Trophoblast cell (in vitro differentiated cells and primary cell): Measurements from ENCODE around the gene ADARB2.

Source experiments
- DNase-seq, 2 donors: peaks; one replicate each; pipeline ENCODE4 v3.0.0-alpha.2; 2016
- H2AFZ ChIP-seq: 2 replicates; pipeline ENCODE4 v1.6.1; 2013; ENCODE audit warnings: low read length, moderate library complexity, mild to moderate bottlenecking; ENCODE audit not compliant: insufficient read depth, poor library complexity
- H2AK5ac ChIP-seq: 2 replicates; pipeline ENCODE4 v1.6.1; 2013; ENCODE audit warnings: mild to moderate bottlenecking, low read length
- H2BK120ac ChIP-seq: 2 replicates; pipeline ENCODE4 v1.6.1; 2013; ENCODE audit warnings: low read length, mild to moderate bottlenecking, moderate library complexity; ENCODE audit not compliant: insufficient read depth, poor library complexity
- H2BK12ac ChIP-seq: 2 replicates; pipeline ENCODE4 v1.6.1; 2013; ENCODE audit warnings: mild to moderate bottlenecking, low read length, moderate library complexity
- H2BK5ac ChIP-seq: 2 replicates; pipeline ENCODE4 v1.6.1; 2013; ENCODE audit warnings: low read length, low read depth, moderate library complexity, mild to moderate bottlenecking; ENCODE audit not compliant: poor library complexity
- H3K14ac ChIP-seq: 2 replicates; pipeline ENCODE4 v1.6.1; 2013; ENCODE audit warnings: mild to moderate bottlenecking, low read length
- H3K18ac ChIP-seq: 2 replicates; pipeline ENCODE4 v1.6.1; 2013; ENCODE audit warnings: mild to moderate bottlenecking, low read length
- H3K23ac ChIP-seq: 2 replicates; pipeline ENCODE4 v1.6.1; 2013; ENCODE audit warnings: low read length
- H3K27ac ChIP-seq: 2 replicates; pipeline ENCODE4 v1.5.1; 2013; ENCODE audit warnings: low read depth, mild to moderate bottlenecking, inconsistent platforms, low read length, moderate library complexity
- H3K27me3 ChIP-seq: 2 replicates; pipeline ENCODE4 v1.6.1; 2013; ENCODE audit warnings: inconsistent platforms, mild to moderate bottlenecking, low read length, moderate library complexity; ENCODE audit not compliant: insufficient read depth
- H3K36me3 ChIP-seq, 2 experiments: 1 replicate in 1 of 2; 2 replicates in 1 of 2; pipeline ENCODE4 v1.6.1; 2013; ENCODE audit warnings: low read length in 2 of 2, mild to moderate bottlenecking in 2 of 2, moderate library complexity in 1 of 2; ENCODE audit not compliant: insufficient read depth in 2 of 2, control insufficient read depth in 1 of 2
- H3K4ac ChIP-seq: 2 replicates; pipeline ENCODE4 v1.6.1; 2013; ENCODE audit warnings: low read depth, mild to moderate bottlenecking, low read length, moderate library complexity
- H3K4me1 ChIP-seq, 2 experiments: 1 replicate in 1 of 2; 2 replicates in 1 of 2; pipeline ENCODE4 v1.6.1; 2013; ENCODE audit warnings: low read length in 2 of 2, mild to moderate bottlenecking in 2 of 2, moderate library complexity in 1 of 2; ENCODE audit not compliant: insufficient read depth in 2 of 2, control insufficient read depth in 1 of 2
- H3K4me2 ChIP-seq: 2 replicates; pipeline ENCODE4 v1.6.1; 2013; ENCODE audit warnings: inconsistent platforms, mild to moderate bottlenecking, low read length, moderate library complexity
- H3K4me3 ChIP-seq: 2 replicates; pipeline ENCODE4 v1.5.1; 2013; ENCODE audit warnings: mild to moderate bottlenecking, low read depth, low read length, inconsistent platforms
- H3K79me1 ChIP-seq: one replicate; pipeline ENCODE4 v1.6.1; 2013; ENCODE audit warnings: low read length
- H3K79me2 ChIP-seq: 2 replicates; pipeline ENCODE4 v1.6.1; 2013; ENCODE audit warnings: low read length, mild to moderate bottlenecking; ENCODE audit not compliant: control insufficient read depth, insufficient read depth, poor library complexity
- H3K9ac ChIP-seq: 2 replicates; pipeline ENCODE4 v1.6.1; 2013; ENCODE audit warnings: mild to moderate bottlenecking, low read length
- H3K9me3 ChIP-seq: 2 replicates; pipeline ENCODE4 v1.6.1; 2013; ENCODE audit warnings: low read depth, mild to moderate bottlenecking, control low read depth, inconsistent platforms, low read length; ENCODE audit not compliant: insufficient read depth
- H4K12ac ChIP-seq: 2 replicates; pipeline ENCODE4 v1.6.1; 2013; ENCODE audit warnings: low read depth, mild to moderate bottlenecking, low read length, moderate library complexity
- H4K8ac ChIP-seq: 2 replicates; pipeline ENCODE4 v1.6.1; 2013; ENCODE audit warnings: low read depth, mild to moderate bottlenecking, low read length, moderate library complexity
- H4K91ac ChIP-seq: one replicate; pipeline ENCODE4 v1.6.1; 2013; ENCODE audit warnings: low read depth, mild to moderate bottlenecking, low read length, moderate library complexity
- WGBS: extraction: QIAGEN DNeasy Blood & Tissue Kit; methylation state at CpG from one replicate; pipeline ENCODE4 v1.1.7; 2013; ENCODE audit warnings: missing lambda C conversion rate; ENCODE audit not compliant: insufficient read length, insufficient coverage; ENCODE audit errors: extremely low coverage; 5-methylcytosine and 5-hydroxymethylcytosine counted together

The ADARB2 gene

GRCh38 chr10:1335642-1336041, 401.7 kb downstream of the ADARB2 start:
- no peak overlapping the region for H2AK5ac ChIP-seq
- no CpG with 5 or more reads among the region's 4 CpGs for WGBS
- H3K4me2 ChIP-seq: no peak overlapping the region
- no peak overlapping the region for H2BK5ac ChIP-seq
- H2BK12ac ChIP-seq: no peak overlapping the region
- no peak for DNase-seq
- no peaks in the 10 kb centered on the region for H3K79me1 ChIP-seq
- no peaks in the 10 kb centered on the region for H3K79me2 ChIP-seq
- no peak overlapping the region for H4K91ac ChIP-seq
- no peaks in the 10 kb centered on the region for H3K36me3 ChIP-seq
- H3K18ac ChIP-seq: no peak overlapping the region
- H2BK120ac ChIP-seq: no peak overlapping the region
- no peak overlapping the region for H3K4ac ChIP-seq
- H3K9ac ChIP-seq: no peak overlapping the region
- H3K4me1 ChIP-seq: no peaks in the 10 kb centered on the region
- no peak overlapping the region for H2AFZ ChIP-seq
- H3K4me3 ChIP-seq: no peak overlapping the region
- H3K27ac ChIP-seq: no peak overlapping the region
- H4K12ac ChIP-seq: no peak overlapping the region
- H3K27me3 ChIP-seq: no peaks in the 10 kb centered on the region
- H4K8ac ChIP-seq: no peak overlapping the region
- peaks cover 4% of the 10 kb centered on the region for H3K9me3 ChIP-seq
- no peak overlapping the region for H3K23ac ChIP-seq
- no peak overlapping the region for H3K14ac ChIP-seq

- whole genome bisulfite sequencing: no CpG with 5 or more reads among the region's 15 CpGs
- H3K9me3 ChIP-seq: peaks cover 3% of the 10 kb centered on the region
- no peaks in the 10 kb centered on the region for H3K79me1 ChIP-seq
- H2BK120ac ChIP-seq: no peak overlapping the region
- H3K4ac ChIP-seq: no peak overlapping the region
- no peak overlapping the region for H3K27ac ChIP-seq
- H2BK12ac ChIP-seq: no peak overlapping the region
- H3K4me3 ChIP-seq: no peak overlapping the region
- H2BK5ac ChIP-seq: no peak overlapping the region
- no peak overlapping the region for H2AK5ac ChIP-seq
- H4K8ac ChIP-seq: no peak overlapping the region
- no peak overlapping the region for H3K9ac ChIP-seq
- no peaks in the 10 kb centered on the region for H3K79me2 ChIP-seq
- no peak overlapping the region for H3K4me2 ChIP-seq
- no peak overlapping the region for H3K23ac ChIP-seq
- no peaks in the 10 kb centered on the region for H3K36me3 ChIP-seq
- H3K14ac ChIP-seq: no peak overlapping the region
- no peak overlapping the region for H2AFZ ChIP-seq
- no peak overlapping the region for H3K18ac ChIP-seq
- DNase-seq: no peak
- no peaks in the 10 kb centered on the region for H3K27me3 ChIP-seq
- no peak overlapping the region for H4K12ac ChIP-seq
- H3K4me1 ChIP-seq: no peaks in the 10 kb centered on the region
- no peak overlapping the region for H4K91ac ChIP-seq
These were observed 403.3 kb downstream of the ADARB2 start for GRCh38 chr10:1333981-1334380.

- Histone ChIP-seq H3K4ac (no peak overlapping the region), H2BK5ac (no peak overlapping the region), H2BK120ac (no peak overlapping the region), H3K36me3 (no peaks in the 10 kb centered on the region), H3K9ac (no peak overlapping the region), H3K79me2 (no peaks in the 10 kb centered on the region), H3K14ac (no peak overlapping the region), H3K27me3 (no peaks in the 10 kb centered on the region), H2AK5ac (no peak overlapping the region), H3K9me3 (peaks cover 1% of the 10 kb centered on the region), H3K79me1 (no peaks in the 10 kb centered on the region), H3K4me3 (no peak overlapping the region), H3K4me2 (no peak overlapping the region), H4K8ac (no peak overlapping the region), H3K18ac (no peak overlapping the region), H3K23ac (no peak overlapping the region), H4K12ac (no peak overlapping the region), H3K4me1 (no peaks in the 10 kb centered on the region), H2AFZ (no peak overlapping the region), H3K27ac (no peak overlapping the region), H4K91ac (no peak overlapping the region), H2BK12ac (no peak overlapping the region)
- WGBS: no CpG with 5 or more reads among the region's 1 CpG
- DNase-seq: no peak
These were observed 405.8 kb downstream of the ADARB2 start for GRCh38 chr10:1331560-1331959.

GRCh38 chr10:1329622-1330021, 407.7 kb downstream of the ADARB2 start:
- H3K9me3 ChIP-seq: peaks cover 1% of the 10 kb centered on the region
- no peak overlapping the region for H2BK5ac ChIP-seq
- no peak overlapping the region for H3K4me2 ChIP-seq
- H3K9ac ChIP-seq: no peak overlapping the region
- DNase-seq: no peak
- no peak overlapping the region for H2BK12ac ChIP-seq
- no peak overlapping the region for H2AK5ac ChIP-seq
- H3K27ac ChIP-seq: no peak overlapping the region
- H3K79me1 ChIP-seq: no peaks in the 10 kb centered on the region
- H4K12ac ChIP-seq: no peak overlapping the region
- no peaks in the 10 kb centered on the region for H3K4me1 ChIP-seq
- H3K4me3 ChIP-seq: no peak overlapping the region
- no peak overlapping the region for H2AFZ ChIP-seq
- no peak overlapping the region for H3K18ac ChIP-seq
- no peak overlapping the region for H3K14ac ChIP-seq
- WGBS: no CpG with 5 or more reads among the region's 9 CpGs
- no peak overlapping the region for H4K8ac ChIP-seq
- H2BK120ac ChIP-seq: no peak overlapping the region
- H3K4ac ChIP-seq: no peak overlapping the region
- no peaks in the 10 kb centered on the region for H3K36me3 ChIP-seq
- H4K91ac ChIP-seq: no peak overlapping the region
- H3K79me2 ChIP-seq: no peaks in the 10 kb centered on the region
- H3K23ac ChIP-seq: no peak overlapping the region
- H3K27me3 ChIP-seq: no peaks in the 10 kb centered on the region
